SK-N-SH (cell line): Measurements from ENCODE around the gene CDH13. TPM values are rescaled to one million over a fixed set of nuclear protein-coding genes. Genes with fewer than 3 reads are reported as not detected.

ENCODE experiments used
- CTCF ChIA-PET: fragments of 300-600, 350-600 bp; formaldehyde crosslinking; extraction: SDS; loops from one replicate; lab custom pipeline; 2021; lab: Yijun Ruan, JAX
- POLR2A ChIA-PET: fragments of 350-600 bp; sonication (Branson Sonifier 250); formaldehyde crosslinking; extraction: SDS; loops from one replicate; lab custom pipeline; 2020; ENCODE audit warnings: antibody characterized with exemption, inconsistent platforms; lab: Yijun Ruan, JAX
- DNase-seq: peaks from one replicate; pipeline ENCODE4 v3.0.0; 2012
- H2AFZ ChIP-seq: fragments of 200-600 bp; sonication (generic); 2 replicates; pipeline ENCODE4 v1.8.1; 2016; ENCODE audit warnings: antibody characterized with exemption, mild to moderate bottlenecking, low read depth
- H3F3A ChIP-seq: fragments of 200-600 bp; sonication (generic); replicated peaks from 2 replicates; pipeline ENCODE3; 2016; ENCODE audit warnings: antibody characterized with exemption, mild to moderate bottlenecking; ENCODE audit not compliant: insufficient read depth
- H3K27ac ChIP-seq, 2 experiments: fragments of 200-500 bp in 1 of 2; fragments of 200-600 bp in 1 of 2; sonication (Bioruptor generic) in 1 of 2; sonication (generic), shearing (Covaris generic) in 1 of 2; 2 replicates each; pipeline versions ENCODE4 v1.5.1 to v1.6.1; 2014 to 2016; ENCODE audit warnings: low read depth in 2 of 2, inconsistent platforms in 1 of 2, low read length in 1 of 2, mild to moderate bottlenecking in 1 of 2, mixed read lengths in 1 of 2
- H3K27me3 ChIP-seq: fragments of 200-600 bp; sonication (generic), shearing (Covaris generic); 2 replicates; pipeline ENCODE4 v1.6.1; 2016; ENCODE audit warnings: mixed run types; ENCODE audit not compliant: insufficient read depth
- H3K36me3 ChIP-seq, 2 experiments: fragments of 200-500 bp in 1 of 2; fragments of 200-600 bp in 1 of 2; sonication (Bioruptor generic) in 1 of 2; sonication (generic) in 1 of 2; replicated peaks in 1 of 2; 2 replicates each; pipeline versions ENCODE3 to v1.5.1; 2014 to 2016; ENCODE audit warnings: low read length in 1 of 2, mild to moderate bottlenecking in 1 of 2; ENCODE audit not compliant: insufficient read depth in 2 of 2, control insufficient read depth in 1 of 2
- H3K4me1 ChIP-seq, 2 experiments: fragments of 200-500 bp in 1 of 2; fragments of 200-600 bp in 1 of 2; sonication (Bioruptor generic) in 1 of 2; sonication (generic), shearing (Covaris generic) in 1 of 2; 2 replicates each; pipeline versions ENCODE4 v1.5.1 to v1.6.1; 2014 to 2016; ENCODE audit warnings: low read depth in 1 of 2, low read length in 1 of 2, mixed run types in 1 of 2; ENCODE audit not compliant: insufficient read depth in 2 of 2, control insufficient read depth in 1 of 2
- H3K4me2 ChIP-seq: fragments of 200-600 bp; sonication (generic), shearing (Covaris generic); 2 replicates; pipeline ENCODE4 v1.6.1; 2017; ENCODE audit warnings: mixed run types
- H3K4me3 ChIP-seq, 2 experiments: fragments of 200-500 bp in 1 of 2; fragments of 200-600 bp in 1 of 2; sonication (Bioruptor generic) in 1 of 2; sonication (generic), shearing (Covaris generic) in 1 of 2; 2 replicates each; pipeline versions ENCODE4 v1.5.1 to v1.8.1; 2014 to 2016; ENCODE audit warnings: low read depth in 2 of 2, inconsistent platforms in 1 of 2, low read length in 1 of 2, mild to moderate bottlenecking in 1 of 2, mixed read lengths in 1 of 2, moderate library complexity in 1 of 2
- H3K79me2 ChIP-seq: fragments of 200-600 bp; sonication (generic); 2 replicates; pipeline ENCODE4 v1.8.1; 2017; ENCODE audit warnings: mild to moderate bottlenecking; ENCODE audit not compliant: insufficient read depth
- H3K9ac ChIP-seq: fragments of 200-600 bp; sonication (generic); 2 replicates; pipeline ENCODE4 v1.6.1; 2017; ENCODE audit warnings: mixed run types
- H3K9me2 ChIP-seq: fragments of 200-600 bp; sonication (generic); 2 replicates; pipeline ENCODE4 v1.6.1; 2017; ENCODE audit warnings: mixed run types
- H3K9me3 ChIP-seq: fragments of 200-600 bp; sonication (generic); 2 replicates; pipeline ENCODE4 v1.6.1; 2017; ENCODE audit warnings: mixed run types, mild to moderate bottlenecking, moderate library complexity
- H4K20me1 ChIP-seq: fragments of 200-600 bp; sonication (generic); 2 replicates; pipeline ENCODE4 v1.6.1; 2017; ENCODE audit warnings: mild to moderate bottlenecking, mixed run types; ENCODE audit not compliant: insufficient read depth
- CHD2 ChIP-seq: fragments of 150-350 bp; IDR thresholded peaks from 2 replicates; pipeline ENCODE4 v1.6.1; 2018; ENCODE audit warnings: low read length; ENCODE audit not compliant: partially characterized antibody
- CTCF ChIP-seq: fragments of 200-600 bp; sonication (generic); IDR thresholded peaks from 2 replicates; pipeline ENCODE4 v1.6.1; 2017; ENCODE audit warnings: antibody characterized with exemption, mild to moderate bottlenecking, moderate library complexity
- EP300 ChIP-seq, 2 experiments: IDR thresholded peaks; 2 replicates each; pipeline versions ENCODE4 v1.4.0 to v1.6.1; 2012; ENCODE audit warnings: borderline replicate concordance in 1 of 2, low read depth in 1 of 2, low read length in 1 of 2
- IRF3 ChIP-seq: fragments of 150-350 bp; IDR thresholded peaks from 2 replicates; pipeline ENCODE4 v1.6.1; 2016; ENCODE audit warnings: mild to moderate bottlenecking, low read depth, low read length
- NFIC ChIP-seq: IDR thresholded peaks from 2 replicates; pipeline ENCODE4 v1.4.0; 2012; ENCODE audit warnings: borderline replicate concordance
- RAD21 ChIP-seq: IDR thresholded peaks from 2 replicates; pipeline ENCODE4 v1.6.1; 2012; ENCODE audit warnings: mild to moderate bottlenecking, low read length
- SMC3 ChIP-seq: IDR thresholded peaks from 2 replicates; pipeline ENCODE4 v1.6.1; 2012; ENCODE audit warnings: low read depth, low read length, improper control_type of control experiment
- USF2 ChIP-seq: fragments of 150-350 bp; IDR thresholded peaks from 2 replicates; pipeline ENCODE4 v1.6.1; 2017; ENCODE audit warnings: antibody characterized with exemption, low read length, low read depth, borderline replicate concordance
- WGBS: methylation state at CpG from one replicate; pipeline ENCODE4 v1.1.6; 2017; ENCODE audit warnings: low lambda C conversion rate; 5-methylcytosine and 5-hydroxymethylcytosine counted together
- polyA plus RNA-seq, 3 experiments: library from polyadenylated mRNA; depleted of rRNA; stranded (reverse); fragments of >200 nt; gene quantifications; 2 replicates each; pipeline ENCODE4 v1.2.3, GENCODE V29; 2012

Gene CDH13
- polyA plus RNA-seq, 1 of the 3 experiments (the other 2 are of a cell fraction) = 93.0 TPM

GRCh38 chr16:83819361-83819760, 1192.6 kb downstream of the CDH13 start (continued):
- TF ChIP-seq EP300 (IDR thresholded peaks at IDR 0.05; ENCODE audit: borderline replicate concordance in 1 of 2, low read depth in 1 of 2, low read length in 1 of 2) (no peak), USF2 (no peak)

- peak overlapping the region in 1 of 2 experiments; percentile 2; a peak in 1 of 4 replicates for H3K4me3 ChIP-seq
- H3K27ac ChIP-seq = no peak overlapping the region
- peak overlapping the region; percentile 57; the same call in 1 of the 2 replicates for H2AFZ ChIP-seq
- TF ChIP-seq IRF3 (no peak), RAD21 (peak; percentile 86), NFIC (0 out of 2 replicates have a peak, but pooled peaks have one; percentile 10), CTCF (peak; percentile 92), SMC3 (peak; percentile 89), CHD2 (no peak)
- TF ChIP-seq, all 33 proteins: peak for 4
- no peaks in the 10 kb centered on the region for H3K9me2 ChIP-seq
- H3K9ac ChIP-seq = no peak overlapping the region
- 33% methylated on average over 21 of the region's 21 CpGs for WGBS
- no peaks in the 10 kb centered on the region for H3F3A ChIP-seq
- H3K79me2 ChIP-seq = no peaks in the 10 kb centered on the region
- no peaks in the 10 kb centered on the region; the same call in 1 of the 2 replicates for H3K27me3 ChIP-seq
- H4K20me1 ChIP-seq = no peaks in the 10 kb centered on the region
- H3K4me1 ChIP-seq = no peaks in the 10 kb centered on the region; a peak in 1 of 4 replicates
- no peaks in the 10 kb centered on the region for H3K36me3 ChIP-seq
- peak; percentile 86 for DNase-seq
- ChIA-PET POLR2A (no interaction called here), CTCF (interaction anchor here (0.6 to 4.6 kb wide), 24 partner anchors 9 to 255 kb away, joined by 3 to 78 read pairs (median 5); no protein-coding TSS in a partner anchor)
- no peaks in the 10 kb centered on the region for H3K9me3 ChIP-seq
- no peak overlapping the region for H3K4me2 ChIP-seq
Observed at GRCh38 chr16:83826146-83826913, 1199.6 kb downstream of the CDH13 start.
